Amniotic epithelial cell (primary cell): ENCODE data around the gene LIPN.
"Not testable (repeated sequence)": the region's sequence is repeated elsewhere in the genome, so short reads cannot be mapped to it uniquely, and the experiment has no call there.

Experiments used
- DNase-seq: peaks from one replicate; pipeline ENCODE4 v3.0.0-alpha.2; 2010; ENCODE audit warnings: low read depth

LIPN gene, protein sequence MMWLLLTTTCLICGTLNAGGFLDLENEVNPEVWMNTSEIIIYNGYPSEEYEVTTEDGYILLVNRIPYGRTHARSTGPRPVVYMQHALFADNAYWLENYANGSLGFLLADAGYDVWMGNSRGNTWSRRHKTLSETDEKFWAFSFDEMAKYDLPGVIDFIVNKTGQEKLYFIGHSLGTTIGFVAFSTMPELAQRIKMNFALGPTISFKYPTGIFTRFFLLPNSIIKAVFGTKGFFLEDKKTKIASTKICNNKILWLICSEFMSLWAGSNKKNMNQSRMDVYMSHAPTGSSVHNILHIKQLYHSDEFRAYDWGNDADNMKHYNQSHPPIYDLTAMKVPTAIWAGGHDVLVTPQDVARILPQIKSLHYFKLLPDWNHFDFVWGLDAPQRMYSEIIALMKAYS

DNA sequence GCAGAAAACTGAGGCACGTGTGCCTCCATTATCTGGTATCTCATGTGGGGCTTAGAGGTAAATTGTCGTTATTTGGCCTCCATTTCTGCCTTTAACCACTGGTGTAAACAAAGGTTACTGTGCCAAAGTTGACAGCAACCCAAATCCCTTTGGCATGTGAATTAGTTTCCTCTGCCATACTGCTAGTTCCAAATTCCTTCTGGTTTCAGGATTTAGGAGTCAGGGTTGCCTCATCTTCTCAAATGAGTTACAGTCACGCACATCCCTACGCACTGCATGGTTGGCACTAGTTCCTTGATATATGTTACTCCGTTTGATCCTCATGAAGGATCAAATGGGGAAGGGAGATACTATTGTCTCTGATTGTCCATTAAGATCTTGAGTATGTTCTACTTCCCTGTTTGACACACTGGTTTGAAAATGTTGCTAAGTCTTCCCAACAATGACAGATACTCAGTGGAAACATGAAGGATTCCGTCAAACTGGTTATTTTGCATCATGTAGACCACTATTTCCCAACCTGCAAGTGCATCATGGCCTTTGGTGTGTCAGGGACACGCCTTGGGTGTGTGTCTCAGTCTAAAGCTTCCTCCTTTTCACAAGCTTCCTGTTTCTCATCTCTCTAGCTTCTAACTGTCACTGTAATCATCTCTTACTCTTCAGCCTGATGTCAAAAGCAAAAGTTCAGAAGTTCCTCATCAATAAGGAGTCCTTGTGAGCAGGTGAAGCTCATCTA is at the start of gene LIPN:
Gene LIPN (plus strand): TSS at position 655 of the 736 bp plus-strand sequence. CDS start 1,386 bp downstream, outside the sequence.
- DNase-seq, result no peak

DNA sequence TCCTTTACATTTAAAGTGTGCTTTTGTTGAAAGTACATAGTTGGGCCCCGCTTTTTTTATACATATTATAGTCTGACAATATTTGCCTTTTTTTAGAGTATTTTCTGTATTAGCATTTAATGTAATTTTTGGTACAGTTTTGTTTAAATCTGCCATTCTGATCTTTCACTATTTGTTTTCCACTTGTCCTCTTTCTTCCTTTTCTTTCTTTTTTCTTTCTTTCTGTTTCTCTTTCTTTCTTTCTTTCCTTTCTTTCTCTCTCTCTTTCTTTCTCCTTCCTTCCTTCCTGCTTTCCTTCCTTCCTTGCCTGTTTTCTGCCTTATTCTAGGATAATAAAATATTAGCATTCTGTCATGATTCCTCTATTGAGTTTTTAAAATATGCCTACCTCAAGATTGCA is 44.3 kb upstream of the LIPN start:
- DNase-seq, result no peak

DNA sequence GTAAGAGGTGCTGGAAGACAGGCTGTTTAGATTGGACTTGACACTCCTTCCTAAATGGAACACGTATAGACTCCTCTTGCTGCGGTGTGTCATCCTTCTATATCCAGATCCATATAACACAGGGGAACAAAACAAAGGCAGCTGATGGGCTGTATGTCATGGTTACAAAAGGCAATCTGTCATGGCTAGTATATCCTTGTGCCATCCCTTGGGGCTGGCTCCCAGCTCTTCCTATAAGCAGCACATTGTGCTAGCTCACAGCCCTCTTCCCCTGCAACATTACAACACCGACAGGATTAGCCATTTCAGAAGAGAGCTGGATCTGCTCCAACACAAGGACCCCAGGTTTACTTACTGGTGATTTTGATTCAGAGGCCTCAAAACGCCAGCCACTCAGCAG is 38.4 kb upstream of the LIPN start:
- no peak for DNase-seq

DNA sequence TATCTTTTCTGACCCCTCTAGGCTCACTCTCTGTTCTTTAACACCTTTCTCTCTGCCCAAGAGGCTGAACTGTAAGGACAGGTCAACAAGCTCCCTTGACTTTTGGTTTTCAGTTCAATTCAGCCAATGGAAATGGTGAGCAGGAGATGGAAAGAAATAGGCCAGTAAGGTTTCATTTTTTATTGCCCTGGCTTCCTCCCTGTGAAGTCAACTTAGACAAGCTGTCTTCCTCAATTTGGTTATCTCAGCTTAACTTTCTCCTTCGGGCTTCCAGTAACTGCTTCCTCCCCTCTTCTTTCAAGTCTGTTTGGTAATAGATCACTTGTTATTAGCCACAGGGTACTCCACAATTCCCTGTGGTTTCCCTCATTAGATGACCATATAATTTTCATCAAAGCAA is 34.0 kb upstream of the LIPN start:
- no peak for DNase-seq

DNA sequence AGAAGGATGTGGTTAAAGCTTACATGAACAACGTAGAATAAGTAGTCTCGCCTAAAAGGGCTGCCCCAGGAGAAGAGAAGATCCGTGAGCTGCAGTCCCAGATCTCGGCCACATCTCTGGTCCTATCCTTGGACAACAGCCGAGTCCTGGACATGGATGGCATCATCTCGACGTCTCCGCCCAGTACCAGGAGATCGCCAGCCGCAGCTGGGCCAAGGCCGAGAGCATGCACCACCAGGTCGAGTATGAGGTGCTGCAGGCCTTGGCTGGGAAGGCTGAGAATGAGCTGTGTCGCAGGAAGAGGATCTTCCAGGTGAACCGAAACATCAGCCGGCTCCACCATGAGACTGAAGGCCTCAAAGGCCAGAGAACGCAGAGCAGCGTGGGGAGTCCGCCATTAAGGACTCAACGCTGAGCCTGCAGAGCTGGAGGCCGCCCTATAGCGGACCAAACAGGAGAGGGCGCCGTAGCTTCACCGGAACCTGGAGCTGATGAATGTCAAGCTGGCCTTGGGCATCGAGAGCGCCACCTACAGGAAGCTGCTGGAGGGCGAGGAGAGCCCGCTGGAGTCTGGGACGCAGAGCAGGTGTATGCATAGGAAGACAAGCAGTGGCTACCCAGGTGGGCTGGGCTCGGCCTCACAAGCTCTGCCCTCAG is 31.6 kb upstream of the LIPN start:
- DNase-seq, result peak; percentile 8

DNA sequence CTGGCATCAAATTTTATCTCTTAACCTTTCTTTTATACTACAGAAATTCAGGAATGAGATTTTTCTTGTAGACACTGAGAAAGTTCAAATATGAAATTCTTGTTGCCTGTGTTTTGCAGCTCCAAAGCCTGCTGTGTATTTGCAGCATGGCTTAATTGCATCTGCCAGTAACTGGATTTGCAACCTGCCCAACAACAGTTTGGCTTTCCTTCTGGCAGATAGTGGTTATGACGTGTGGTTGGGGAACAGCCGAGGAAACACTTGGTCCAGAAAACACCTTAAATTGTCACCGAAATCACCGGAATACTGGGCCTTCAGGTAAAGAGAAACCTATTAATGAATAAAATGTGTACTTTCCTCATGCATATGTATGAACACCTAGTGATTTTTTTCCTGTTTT is 29.0 kb upstream of the LIPN start:
- DNase-seq, result no peak

DNA sequence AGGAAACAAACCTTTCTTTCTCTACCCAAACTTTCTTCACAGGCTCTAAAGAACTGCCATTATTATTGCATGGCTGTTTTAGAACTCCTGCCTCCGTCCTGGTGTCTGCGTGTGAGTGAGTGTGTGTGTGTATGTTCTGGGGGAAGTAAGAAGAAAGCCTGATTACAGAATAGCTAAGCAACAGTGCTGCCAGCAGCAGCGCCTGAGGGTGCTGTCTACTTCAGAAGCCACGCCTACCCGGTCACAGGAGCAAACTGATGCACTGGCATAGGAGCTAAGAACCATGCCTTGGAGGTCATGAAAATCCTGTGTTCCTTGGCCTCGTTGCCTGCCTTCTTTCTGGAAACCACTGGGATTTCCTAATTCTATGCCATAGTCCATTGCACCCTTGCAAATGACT is 28.5 kb upstream of the LIPN start:
- DNase-seq, result peak; percentile 23

DNA sequence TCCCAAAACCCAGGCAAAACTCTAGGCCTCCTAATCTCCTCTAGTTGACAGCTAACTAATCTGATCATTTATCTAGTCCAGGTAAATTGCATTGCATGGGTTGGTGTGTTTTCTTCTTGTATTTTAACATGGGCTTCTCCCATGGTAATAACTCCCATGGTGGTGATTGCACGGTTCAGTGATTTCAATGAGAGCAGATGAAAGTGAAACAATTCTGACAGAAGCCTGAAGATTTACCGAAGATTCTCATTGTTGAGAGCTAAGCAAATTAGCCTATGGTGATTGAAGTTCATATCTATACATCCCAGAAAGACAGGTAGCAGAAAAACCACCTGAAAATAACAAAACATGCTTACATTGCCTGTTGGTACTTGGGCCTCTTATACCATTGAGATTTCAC is 26.6 kb upstream of the LIPN start:
- DNase-seq, result no peak

DNA sequence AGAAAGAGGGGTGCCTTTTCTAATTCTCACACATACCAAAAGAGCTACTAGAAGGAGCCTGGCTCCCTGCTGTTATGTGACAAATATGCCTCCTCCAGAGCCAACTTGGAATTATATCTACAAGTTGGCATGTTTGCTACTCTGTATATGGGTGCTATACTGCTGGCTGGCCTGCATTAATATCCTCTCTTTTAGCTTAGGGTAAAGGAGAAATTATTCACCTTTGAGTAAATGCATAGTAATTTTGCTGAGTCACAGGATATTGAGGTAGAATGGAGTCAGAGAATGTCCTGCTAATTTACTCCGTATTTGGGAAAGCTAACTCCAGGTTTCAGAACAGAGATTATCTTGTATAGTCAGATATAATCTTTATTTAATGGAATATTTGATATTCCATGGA is 24.2 kb upstream of the LIPN start:
- no peak for DNase-seq

DNA sequence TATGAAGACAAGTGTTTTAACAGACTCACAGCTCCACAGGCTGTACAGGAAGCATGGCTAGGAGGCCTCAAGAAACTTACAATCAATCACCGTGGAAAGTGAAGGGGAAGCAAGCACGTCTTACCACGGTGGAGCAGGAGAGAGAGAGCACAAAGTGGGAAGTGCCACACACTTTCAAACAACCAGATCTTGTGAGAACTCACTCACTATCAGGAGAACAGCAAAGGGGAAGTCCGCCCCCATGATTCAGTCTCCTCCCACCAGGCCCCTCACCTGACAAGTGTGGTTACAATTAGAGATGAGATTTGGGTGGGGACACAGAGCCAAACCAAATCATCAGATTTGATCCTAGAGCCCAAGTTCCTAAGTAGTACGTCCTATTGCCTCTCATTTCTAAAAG is 17.9 kb upstream of the LIPN start:
- DNase-seq, result not testable (repeated sequence)

DNA sequence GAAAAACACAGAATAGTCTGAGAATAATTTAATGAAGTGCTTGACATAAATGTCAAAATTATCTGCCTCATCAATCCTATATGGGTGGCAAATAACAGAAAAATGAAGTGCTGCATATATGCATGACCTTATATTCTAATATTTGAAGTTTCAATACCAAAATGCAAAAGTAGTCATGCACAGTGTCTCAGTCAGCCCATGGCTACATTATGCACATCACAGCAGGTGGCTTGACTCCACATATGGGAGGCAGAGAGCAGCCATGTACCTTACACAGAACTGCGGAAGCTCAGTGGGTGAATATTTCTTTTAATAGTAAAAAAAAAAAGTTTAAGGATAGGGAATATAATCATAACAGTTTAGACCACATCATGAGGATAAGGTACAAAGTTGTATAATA is 17.4 kb upstream of the LIPN start:
- DNase-seq, result no peak

DNA sequence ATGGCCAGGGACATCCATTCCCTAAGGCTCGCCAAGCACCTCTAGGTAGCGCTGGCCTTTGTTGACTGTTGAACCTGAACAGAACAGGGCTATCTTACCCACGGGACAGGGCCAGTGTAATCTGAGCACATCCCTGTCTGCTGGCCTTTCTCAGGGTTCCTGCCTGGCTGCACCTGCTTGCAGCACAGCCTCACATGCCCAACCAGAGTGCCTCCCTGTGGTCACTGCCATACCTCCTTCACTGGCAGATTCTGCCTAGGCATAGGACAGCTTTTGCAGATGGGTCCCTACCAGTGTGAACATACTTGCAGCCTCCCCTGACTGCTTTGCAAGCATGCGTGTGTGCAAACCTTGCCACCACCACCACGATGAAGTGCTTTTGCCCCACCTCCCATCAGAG is 15.8 kb upstream of the LIPN start:
- DNase-seq, result no peak

DNA sequence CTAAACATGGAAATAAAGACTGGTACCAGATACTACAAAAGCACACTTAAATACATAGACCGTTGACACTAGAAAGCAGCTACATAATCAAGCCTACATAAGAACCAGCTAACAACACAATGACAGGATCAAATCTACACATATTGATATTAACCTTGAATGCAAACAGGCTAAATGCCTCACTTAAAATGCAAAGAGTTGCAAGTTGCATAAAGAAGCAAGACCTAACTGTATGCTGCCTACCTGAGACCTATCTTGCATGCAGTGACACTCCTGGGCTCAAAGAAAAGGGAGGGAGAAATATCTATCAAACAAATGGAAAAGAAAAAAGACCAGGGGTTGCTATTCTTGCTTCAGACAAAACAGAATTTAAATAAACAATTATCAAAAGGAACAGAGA is 14.2 kb upstream of the LIPN start:
- no peak for DNase-seq

DNA sequence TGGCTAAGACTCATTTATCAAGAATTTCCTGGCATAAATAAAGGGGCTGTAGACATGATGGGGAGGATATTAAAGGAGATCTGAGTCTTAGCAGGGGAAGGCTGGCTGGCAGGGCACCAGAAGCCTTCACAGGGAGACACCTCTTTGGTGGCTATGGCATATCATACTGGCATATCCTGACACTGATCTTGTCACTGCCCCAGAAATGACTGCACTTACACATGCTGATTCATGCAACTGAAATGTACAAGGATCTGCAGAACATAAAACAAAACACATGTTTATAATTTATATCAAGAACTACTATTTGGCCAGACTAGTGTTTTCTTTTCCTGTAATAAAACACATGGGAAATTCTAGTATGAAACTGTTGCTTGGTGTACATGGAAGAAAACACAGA is 5.5 kb upstream of the LIPN start:
- DNase-seq, result peak; percentile 15

DNA sequence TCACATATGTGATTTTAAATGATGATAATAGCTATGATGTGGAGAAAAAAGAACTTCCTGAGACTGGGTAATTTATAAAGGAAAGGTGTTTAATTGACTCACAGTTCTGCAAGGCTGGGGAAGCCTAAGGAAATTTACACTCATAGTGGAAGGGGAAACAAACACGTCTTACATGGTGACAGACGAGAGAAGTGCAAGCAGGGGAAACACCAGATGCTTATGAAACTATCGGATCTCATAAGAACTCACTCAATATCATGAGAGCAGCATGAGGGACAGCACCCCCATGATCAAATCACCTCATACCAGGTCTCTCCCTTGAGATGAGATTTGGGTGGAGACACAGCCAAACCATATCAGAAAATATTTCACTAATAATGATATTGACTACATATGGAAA is 4.1 kb upstream of the LIPN start:
- DNase-seq, result no peak

DNA sequence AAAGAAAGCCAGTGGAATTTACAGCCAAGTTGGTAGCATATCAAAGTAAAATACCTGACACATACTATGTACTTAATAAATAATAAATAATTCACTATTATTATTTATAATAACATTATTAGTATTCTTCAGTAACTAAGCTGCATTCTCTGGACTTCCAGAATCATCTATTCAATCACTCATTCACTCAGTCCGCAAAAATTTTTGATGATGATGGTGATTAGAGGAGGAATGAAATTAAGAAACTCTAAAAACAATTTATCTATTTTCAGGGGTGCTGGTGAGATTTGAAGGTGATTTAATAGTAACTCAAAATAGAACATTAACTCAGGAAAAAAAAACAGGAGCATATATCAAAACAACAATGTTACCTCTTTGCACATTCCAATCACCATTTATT is 3.2 kb upstream of the LIPN start:
- no peak for DNase-seq

DNA sequence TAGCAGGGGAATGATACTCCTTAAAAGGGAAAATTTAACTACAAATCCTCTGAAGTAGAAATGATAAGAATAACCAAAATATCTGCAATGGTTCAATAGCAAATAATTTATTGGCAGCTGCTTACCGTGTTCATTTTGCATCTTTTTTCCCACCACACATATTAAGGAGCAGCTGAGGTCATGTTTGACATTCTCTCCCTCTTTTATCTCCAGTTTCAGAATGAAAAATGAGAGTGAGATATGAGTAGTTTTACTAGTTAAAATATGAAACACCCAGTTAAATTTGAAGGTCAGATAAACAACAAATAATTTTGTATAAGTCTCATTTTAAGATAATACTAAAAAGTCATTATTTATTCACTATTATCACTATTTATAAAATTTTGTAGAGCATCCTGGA is 3.1 kb downstream of the LIPN start:
- DNase-seq, result no peak

DNA sequence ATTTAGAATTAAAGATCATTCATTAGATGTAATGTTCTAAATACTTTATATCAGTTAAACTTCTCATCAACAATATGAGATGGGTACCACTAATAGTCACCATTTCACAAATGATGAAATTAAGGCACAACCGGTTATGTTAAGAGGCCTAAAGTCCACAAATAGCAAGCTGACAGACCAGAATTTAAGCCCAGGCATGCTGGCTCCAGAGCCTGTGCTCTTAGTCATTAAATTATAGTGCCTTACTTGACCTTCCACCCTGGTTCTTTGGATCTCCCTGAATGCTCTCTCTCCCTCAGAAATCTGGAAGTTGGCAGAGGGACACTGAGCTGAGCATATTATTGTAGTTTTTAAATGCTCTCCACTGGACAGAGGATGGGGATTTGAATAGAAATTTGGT is 3.6 kb downstream of the LIPN start:
- DNase-seq, result no peak

DNA sequence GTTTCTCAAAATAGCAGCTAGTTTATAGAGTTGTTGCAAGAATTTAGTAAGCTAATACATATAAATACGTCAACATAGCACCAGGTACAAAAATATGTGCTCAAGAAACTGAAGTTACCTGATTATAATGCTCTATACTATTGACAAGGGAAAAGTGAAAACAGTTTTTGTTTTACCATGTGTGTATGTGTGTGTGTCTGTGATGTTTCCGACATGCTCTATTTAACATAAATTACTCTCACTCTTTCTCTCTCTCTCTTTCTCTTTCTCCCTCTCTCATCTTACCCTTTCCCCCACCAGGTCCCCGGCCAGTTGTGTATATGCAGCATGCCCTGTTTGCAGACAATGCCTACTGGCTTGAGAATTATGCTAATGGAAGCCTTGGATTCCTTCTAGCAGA is 4.3 kb downstream of the LIPN start:
- no peak for DNase-seq

DNA sequence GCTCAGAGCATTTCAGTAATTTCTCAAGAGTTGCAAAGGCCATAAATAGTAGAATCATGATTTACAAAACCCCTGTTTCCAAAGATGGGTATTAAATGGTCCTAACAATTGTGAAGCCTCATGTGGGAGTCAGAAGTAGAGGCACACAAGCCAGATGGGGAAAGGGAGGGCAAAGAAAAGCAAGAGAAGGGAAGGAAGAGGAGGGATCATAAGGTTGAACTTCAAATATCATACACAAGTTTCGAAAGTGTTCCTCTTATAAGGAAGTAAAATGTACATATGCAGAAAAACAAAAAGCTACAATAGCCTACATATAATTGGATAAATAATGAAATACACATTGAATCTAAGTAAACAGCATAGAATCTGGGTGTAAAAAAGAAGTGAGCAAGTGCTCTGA is 6.0 kb downstream of the LIPN start:
- no peak for DNase-seq

DNA sequence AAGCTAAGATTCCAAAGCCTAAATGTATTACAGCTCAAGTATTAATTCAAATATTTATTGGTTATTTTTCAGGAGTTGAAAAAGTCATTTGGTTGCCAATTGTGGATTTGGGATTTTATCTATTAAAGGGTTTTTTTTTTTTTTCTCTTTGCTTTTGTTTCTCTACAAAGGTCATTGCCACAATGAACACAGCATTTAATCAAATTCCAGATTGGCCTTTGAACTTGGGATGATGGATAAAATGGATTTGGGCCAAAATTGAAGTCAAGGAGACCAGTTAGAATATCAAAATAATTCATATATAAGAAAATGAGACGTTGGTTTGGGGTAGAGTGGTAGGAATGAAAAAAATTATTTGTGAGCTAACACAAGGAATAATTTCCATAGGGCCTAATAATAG is 9.6 kb downstream of the LIPN start:
- DNase-seq, result no peak

DNA sequence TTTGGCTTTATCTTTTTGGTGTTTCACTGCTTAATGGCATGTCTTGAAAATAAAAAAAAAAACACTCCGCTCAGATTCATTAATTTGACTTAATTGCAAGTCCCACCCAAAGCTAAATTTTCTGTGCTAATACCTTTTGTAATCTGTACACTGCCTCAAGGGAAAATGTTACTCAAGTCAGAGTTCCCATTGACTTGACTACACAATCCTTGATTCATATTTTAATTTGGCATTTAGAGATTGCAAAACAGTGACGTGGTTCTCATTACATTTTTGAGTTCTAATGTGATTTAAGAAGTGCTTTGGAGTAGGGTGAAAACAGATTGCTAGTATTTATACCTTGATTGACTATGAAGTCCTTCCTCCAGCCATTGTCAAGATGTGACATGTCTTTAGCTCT is 21.4 kb downstream of the LIPN start:
- peak; percentile 9 for DNase-seq

DNA sequence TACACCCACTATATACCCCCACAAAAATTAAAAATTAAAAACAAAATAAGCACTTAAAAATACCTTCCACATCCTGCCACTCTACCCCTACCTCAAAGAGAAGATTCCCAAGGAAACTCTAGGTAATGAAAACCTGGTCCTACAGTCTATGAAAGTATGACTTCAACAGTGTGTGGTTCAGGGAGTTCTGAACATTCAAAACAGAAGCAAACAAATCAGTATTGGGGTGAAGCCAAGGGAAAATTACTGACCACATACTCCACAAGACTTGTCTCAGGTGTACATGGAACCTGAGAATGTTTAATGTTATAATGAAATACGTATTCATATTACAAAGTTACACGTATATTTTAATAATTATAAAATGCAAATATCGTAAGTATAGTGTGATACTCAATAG is 22.4 kb downstream of the LIPN start:
- no peak for DNase-seq
